ENCODE results near the gene CLSTN2. TPM values are rescaled to one million over a fixed set of nuclear protein-coding genes. Genes with fewer than 3 reads are reported as not detected.

CLSTN2 gene
- total RNA-seq, 1 experiment from 2014 or later = 0.68 TPM

DNA sequence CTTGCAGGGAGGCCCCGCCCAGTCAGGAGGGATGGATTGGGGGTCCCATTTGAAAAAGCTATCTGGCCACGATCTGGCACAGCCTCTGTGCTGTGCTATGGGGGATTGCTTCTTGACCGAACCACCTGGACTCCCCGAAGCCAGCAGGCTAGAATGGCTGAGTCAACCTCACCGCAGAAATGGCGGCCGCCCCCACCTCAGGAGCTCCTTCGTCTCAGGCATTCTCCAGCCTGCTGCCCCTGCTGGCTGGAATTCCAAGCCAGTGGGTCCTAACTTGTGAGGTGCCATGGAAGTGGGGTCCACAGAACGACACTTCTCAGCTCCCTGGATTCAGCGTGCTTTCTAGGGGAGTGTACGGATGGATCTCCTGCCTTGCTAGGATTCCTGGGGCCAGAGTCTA lies 562.3 kb downstream of the CLSTN2 start:
- Histone ChIP-seq H4K8ac (replicated peaks; ENCODE audit: insufficient read length, low read depth, low read length) (no peak overlapping the region), H3K23ac (ENCODE audit: insufficient read length, low read depth, low read length) (no peak overlapping the region), H2BK15ac (ENCODE audit: low read depth, low read length) (no peak overlapping the region), H2AK5ac (ENCODE audit: insufficient read length, low read length) (no peak overlapping the region), H3K27me3 (ENCODE audit: insufficient read depth, low read length) (no peaks in the 10 kb centered on the region), H2BK12ac (ENCODE audit: insufficient read length, low read depth, low read length) (no peak overlapping the region), H3K79me2 (ENCODE audit: insufficient read depth, low read length) (no peaks in the 10 kb centered on the region), H4K91ac (ENCODE audit: insufficient read length, low read depth, low read length) (no peak overlapping the region), H3K18ac (ENCODE audit: insufficient read length, low read depth, low read length) (no peak overlapping the region), H4K5ac (ENCODE audit: insufficient read length, low read depth, low read length) (no peak overlapping the region), H3K9me3 (ENCODE audit: control insufficient read depth, low read depth, low read length) (no peaks in the 10 kb centered on the region), H3K79me1 (ENCODE audit: insufficient read depth, low read depth, low read length, poor library complexity, severe bottlenecking) (no peaks in the 10 kb centered on the region), H3K27ac (ENCODE audit: insufficient read length, low read depth, low read length) (no peak overlapping the region), H3K56ac (ENCODE audit: insufficient read length, low read depth, low read length) (no peak overlapping the region), H2AFZ (ENCODE audit: low read length) (no peak overlapping the region), H2BK20ac (ENCODE audit: low read depth, low read length, poor library complexity, severe bottlenecking) (no peak overlapping the region), H2BK5ac (ENCODE audit: insufficient read length, low read length) (no peak overlapping the region), H4K20me1 (ENCODE audit: control insufficient read depth, insufficient read depth, insufficient read length) (no peaks in the 10 kb centered on the region), H3K23me2 (ENCODE audit: insufficient read length, low read depth, low read length, poor library complexity, severe bottlenecking) (no peaks in the 10 kb centered on the region), H3K14ac (ENCODE audit: insufficient read depth, low read length) (no peak overlapping the region), H3K4ac (ENCODE audit: low read depth, low read length) (no peak overlapping the region), H3K4me1 (ENCODE audit: insufficient read depth, low read length) (no peaks in the 10 kb centered on the region), H3T11ph (ENCODE audit: low read length) (no peak overlapping the region), H3K9ac (ENCODE audit: extremely low read depth, insufficient read length, low read length) (no peak overlapping the region), H3K4me2 (ENCODE audit: insufficient read depth, insufficient read length, low read length) (no peak overlapping the region), H2BK120ac (ENCODE audit: low read depth, low read length, poor library complexity, severe bottlenecking) (no peak overlapping the region)
- no peak for DNase-seq
- TF ChIP-seq CTCF (conservative IDR thresholded peaks at IDR 0.05) = peak; percentile 23; the same call in 1 of the 3 replicates
- Mint-ChIP-seq H3K9me3 (no peaks in the 10 kb centered on the region; a peak in 1 of 5 replicates), H3K4me1 (peaks cover 13 to 17% of the 10 kb centered on the region in 2 experiments), H3K27me3 (ENCODE audit: low read depth) (0 out of 2 replicates have a peak, but pooled peaks cover 1% of the 10 kb centered on the region), H3K4me3 (no peak overlapping the region), H3K36me3 (ENCODE audit: insufficient read depth in 1 of 3, low read depth in 3 of 3) (peaks cover 0 to 5% (median 0%) of the 10 kb centered on the region in 3 experiments; a peak in 2 of 7 replicates), H3K27ac (no peak overlapping the region)
- WGBS (ENCODE audit: extremely low coverage, insufficient read length, low lambda C conversion rate) = no CpG with 5 or more reads among the region's 11 CpGs

Data from H9 (cell line).